Activated effector memory CD4-positive, alpha-beta T cell treated with anti-CD3 and anti-CD28 coated beads, Interleukin-2, amount 50 U/mL, for 16 hours (primary cell): ENCODE results near the gene HIVEP3.

Source experiments
- DNase-seq: peaks from one replicate; pipeline ENCODE4 v3.0.0-alpha.2; 2020

The HIVEP3 gene

DNA sequence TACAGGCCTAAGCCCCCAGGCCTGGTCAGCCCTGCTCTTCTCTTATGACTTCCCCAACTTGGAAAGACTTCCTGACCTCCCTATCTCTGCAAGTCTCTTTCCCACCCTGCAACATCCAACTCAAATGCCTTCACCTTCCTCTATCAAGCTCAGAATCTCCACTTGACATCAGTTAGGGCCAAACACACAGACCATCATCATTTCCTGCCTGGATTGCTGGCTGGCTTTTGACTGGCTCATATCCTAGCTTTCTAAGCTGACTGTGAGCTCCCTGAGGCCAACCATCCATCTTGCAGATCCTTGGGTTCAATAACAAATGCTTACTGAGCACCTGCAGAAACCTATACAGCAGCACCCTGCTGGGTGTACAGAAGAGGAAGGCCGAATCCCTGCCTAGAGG is 296.9 kb downstream of the HIVEP3 start:
- no peak for DNase-seq

- no peak for DNase-seq
These were observed 297.5 kb downstream of the HIVEP3 start for GRCh38 chr1:41621256-41621655.

- no peak for DNase-seq
These were observed 298.2 kb downstream of the HIVEP3 start for GRCh38 chr1:41620365-41621169.

GRCh38 chr1:41619511-41620364 is 299.0 kb downstream of the HIVEP3 start:
- no peak for DNase-seq

DNA sequence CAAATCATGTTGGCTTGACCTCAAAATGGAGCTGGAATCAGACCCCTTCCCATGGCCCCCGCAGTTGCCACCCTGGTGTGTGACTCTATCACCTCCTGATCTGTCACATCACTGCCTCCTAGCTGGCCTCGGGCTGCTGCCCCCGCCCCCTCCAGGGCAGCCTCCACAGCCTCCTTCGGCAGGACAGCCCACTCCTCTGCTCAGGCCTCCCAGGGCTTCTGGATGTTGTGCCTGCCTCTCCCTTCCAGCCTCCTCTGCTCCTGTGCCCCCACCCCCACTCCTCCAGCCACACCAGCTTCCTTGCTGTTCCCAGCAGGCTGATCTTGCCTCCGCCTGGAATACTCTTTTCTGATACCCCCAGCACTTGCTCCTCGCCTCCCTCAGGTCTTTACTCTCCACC is 299.9 kb downstream of the HIVEP3 start:
- DNase-seq: no peak

GRCh38 chr1:41618066-41618825 is 300.5 kb downstream of the HIVEP3 start:
- no peak for DNase-seq

DNA sequence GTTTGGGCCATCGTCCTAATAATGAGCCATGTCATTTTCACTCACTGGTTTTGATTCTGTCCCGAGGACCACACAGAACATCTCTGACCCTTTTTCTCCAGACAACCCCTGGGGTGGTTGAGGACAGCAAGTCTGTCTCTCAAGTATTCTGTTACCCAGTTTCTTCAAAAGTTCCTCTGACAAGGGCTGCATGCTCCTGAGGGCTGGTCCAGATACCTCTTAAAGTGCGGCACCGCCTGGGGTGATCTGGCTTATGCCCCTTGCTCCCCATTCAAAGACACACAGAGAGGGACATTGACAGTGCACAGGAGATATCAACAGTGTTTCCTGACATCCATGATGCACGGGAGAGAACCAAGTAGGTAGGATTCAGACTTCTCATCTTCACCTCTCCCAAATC is 301.4 kb downstream of the HIVEP3 start:
- no peak for DNase-seq

GRCh38 chr1:41616563-41616962 is 302.2 kb downstream of the HIVEP3 start:
- DNase-seq: no peak

DNA sequence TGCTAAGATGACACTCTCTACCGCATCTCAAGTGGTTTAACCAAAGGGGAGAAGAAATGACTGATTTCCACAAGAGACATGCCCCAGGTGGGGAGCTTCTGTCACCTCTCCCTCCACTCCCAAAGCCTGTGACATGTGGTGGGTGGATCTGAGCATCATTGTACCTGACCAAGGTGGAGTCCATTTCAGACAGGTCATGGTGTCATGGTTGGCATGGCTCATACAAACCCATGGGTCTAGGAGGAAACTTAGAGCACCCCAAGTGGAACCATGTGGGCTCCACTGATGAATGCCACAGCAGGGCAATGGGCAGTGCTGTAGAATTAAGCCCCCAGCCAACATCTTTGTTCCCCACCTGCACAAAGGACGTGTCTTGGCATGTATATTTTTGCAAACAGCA is 302.7 kb downstream of the HIVEP3 start:
- no peak for DNase-seq

DNA sequence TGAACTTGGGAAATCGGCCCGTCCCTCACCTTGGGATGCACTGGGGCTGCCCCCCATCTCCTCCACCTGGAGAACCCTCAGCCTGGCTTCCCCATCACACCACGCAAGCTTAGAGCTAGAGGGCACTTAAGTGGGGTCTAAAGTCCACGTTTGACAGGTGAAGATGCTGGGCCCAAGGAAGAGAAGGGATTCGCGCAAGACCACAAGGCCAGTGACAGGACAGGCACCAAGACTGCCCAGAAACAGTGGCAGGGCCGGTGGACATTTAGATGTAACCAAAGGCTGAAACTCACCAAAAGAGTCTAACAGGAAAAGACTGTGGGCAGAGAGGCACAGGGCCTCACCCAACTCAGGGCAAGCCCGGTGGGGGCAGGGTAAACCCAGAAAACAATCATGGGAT is 303.4 kb downstream of the HIVEP3 start:
- no peak for DNase-seq

DNA sequence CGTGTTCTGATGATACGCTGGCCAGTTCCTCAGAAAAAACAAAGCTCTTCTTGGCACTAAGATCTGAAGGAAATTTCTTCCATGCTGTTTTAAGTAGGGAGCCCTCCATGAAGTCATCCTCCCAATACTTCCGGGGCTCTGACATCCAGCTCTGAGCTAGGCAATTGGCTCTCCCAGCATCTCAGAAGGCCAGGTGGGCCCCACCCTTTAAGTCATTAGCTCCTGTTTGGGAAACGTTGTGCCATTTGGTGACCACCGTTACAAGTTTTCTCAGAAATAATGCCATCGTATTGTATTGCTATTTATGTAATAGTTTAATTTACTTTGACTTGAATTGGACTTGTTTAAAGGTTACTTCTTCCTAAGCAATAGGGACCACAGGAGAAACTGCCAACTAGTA is 303.9 kb downstream of the HIVEP3 start:
- DNase-seq: no peak

GRCh38 chr1:41613689-41614574 is 304.8 kb downstream of the HIVEP3 start:
- no peak for DNase-seq

- no peak for DNase-seq
These were observed 305.8 kb downstream of the HIVEP3 start for GRCh38 chr1:41612953-41613352.

- DNase-seq: no peak
These were observed 306.7 kb downstream of the HIVEP3 start for GRCh38 chr1:41611932-41612450.

DNA sequence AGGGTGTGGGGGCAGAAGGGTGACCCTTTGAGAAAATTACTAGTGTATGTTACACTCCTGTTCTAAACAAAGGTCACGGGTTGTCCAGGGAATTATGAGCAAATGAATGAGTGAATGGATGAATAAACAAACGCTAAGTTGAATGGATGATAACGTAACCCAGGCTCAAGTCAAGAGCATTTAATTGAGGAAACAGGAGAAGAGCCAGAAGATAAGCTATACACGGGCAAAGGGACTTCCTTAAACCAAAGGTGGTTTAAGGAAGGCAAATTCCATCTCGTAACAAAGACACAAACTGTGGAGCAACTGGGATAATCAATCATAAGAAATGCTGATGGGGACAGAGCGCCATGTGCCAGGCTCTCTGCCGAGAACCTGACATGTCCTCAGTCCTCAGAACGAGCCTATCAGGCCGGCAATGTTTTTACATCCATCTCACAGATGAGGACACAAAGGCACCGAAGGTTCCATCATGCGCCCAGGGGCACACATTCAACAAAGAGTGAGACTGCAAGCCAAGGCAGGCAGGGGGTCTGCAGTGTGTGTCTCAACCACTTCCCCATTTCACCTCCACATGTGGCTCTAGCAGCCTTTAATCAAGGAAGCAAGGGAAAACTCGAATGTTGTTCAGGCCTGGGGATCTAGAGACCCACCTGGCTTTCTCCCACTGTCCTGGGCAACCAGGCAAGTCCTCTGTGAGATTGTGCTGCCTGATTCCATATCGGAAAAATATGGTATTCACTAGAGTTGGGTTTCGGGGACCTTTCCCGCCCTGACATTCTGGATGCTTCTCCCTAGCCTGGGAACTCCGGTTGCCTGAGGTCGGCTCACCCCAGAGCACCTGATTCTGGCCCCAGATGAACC is 307.4 kb downstream of the HIVEP3 start:
- DNase-seq: no peak

DNA sequence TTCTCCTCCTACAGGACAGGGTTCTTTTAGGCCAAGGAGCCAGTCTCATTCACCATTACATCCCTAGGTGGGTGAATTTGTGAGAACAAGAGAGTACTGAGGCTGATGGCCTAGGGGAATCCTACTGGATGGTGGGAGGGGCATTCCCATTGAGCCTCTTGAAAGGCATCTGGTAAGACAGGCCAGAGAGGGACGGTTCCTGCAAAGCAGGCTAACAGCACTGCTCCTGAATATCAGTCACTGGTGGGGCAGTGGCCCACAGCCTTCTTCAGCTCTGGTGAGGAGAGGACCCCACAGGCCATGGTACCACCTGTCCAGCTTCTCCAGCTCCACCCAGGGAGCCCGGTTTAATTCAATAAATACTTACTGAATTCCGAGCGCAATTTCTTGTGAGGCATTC is 308.4 kb downstream of the HIVEP3 start:
- DNase-seq: no peak

GRCh38 chr1:41609166-41609883 is 309.4 kb downstream of the HIVEP3 start:
- no peak for DNase-seq

DNA sequence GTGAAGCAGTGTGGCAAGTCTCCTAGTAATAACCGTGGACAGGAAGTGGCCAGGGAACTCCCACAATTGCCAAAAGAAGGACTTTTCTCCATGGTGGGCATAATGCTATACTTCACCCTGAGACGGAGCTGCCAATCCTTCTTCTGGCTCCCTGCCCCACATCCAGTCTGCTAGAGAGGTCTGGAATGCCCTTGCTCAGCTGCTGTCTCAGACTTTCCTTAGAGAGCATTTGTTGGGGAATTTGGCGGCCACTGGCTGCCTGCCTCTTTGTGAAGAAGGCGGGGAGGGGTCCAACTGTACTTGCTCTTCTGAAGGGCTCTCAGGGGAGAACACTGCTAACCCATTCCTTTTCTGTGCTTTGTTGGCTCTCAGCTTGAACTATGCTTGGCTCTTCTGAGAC is 310.5 kb downstream of the HIVEP3 start:
- no peak for DNase-seq

- DNase-seq: no peak
These were observed 310.9 kb downstream of the HIVEP3 start for GRCh38 chr1:41607808-41608207.

DNA sequence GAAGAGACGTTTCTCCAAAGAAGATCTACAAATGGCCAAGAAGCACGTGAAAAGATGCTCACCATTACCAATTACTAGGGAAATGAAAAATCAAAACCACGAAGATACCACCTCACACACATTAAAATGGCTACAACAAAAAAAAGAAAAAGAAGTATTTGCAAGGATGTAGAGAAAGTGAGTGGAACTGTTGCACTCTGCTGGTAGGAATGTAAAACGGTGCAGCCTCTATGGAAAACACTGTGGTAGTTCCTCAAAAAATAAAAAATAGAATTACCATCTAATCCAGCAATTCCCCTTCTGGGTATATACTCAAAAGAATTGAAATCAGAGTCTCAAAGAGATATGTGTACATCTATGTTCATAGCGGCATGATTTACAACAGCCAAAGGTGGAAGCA is 318.8 kb downstream of the HIVEP3 start:
- DNase-seq: no peak
